ENCODE results near the gene RPRD1B. TPM values are rescaled to one million over a fixed set of nuclear protein-coding genes. Genes with fewer than 3 reads are reported as not detected.

RPRD1B gene
- total and polyA plus RNA-seq, 2 of the 8 experiments (the other 6 are each of a cell fraction or from before 2014, with no cell fraction given): 10.3 to 20.9 TPM

DNA sequence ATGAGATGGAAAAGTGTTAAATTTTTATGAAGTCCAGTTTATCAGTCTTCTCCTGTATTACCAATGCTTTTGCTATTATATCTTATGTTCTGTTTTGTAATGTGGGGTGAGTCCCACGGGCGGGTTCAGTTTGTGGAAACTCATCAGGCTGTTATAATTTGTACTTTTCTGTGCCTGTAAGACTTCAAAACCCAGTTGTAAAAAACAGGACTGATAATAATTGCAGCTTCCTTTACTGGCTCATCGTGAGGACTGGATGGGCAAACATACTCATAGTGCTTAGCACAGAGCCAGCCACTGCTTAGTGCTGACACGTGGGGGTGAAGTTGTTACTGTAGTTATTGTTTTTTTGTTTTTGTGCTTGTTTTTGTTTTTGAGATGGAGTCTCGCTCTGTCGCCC, 85.9 kb downstream of the RPRD1B start (continued):
- TF ChIP-seq, protein P1, sequence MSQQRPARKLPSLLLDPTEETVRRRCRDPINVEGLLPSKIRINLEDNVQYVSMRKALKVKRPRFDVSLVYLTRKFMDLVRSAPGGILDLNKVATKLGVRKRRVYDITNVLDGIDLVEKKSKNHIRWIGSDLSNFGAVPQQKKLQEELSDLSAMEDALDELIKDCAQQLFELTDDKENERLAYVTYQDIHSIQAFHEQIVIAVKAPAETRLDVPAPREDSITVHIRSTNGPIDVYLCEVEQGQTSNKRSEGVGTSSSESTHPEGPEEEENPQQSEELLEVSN (IDR thresholded peaks at IDR 0.05): no peak
- TF ChIP-seq KDM1A (IDR thresholded peaks at IDR 0.05; ENCODE audit: borderline replicate concordance, low read length) (no peak), ZNF274 (IDR thresholded peaks at IDR 0.05; ENCODE audit: borderline replicate concordance, extremely low read depth, low read length) (no peak)
